ENCODE data around the gene SLC12A8. TPM values are rescaled to one million over a fixed set of nuclear protein-coding genes. Genes with fewer than 3 reads are reported as not detected.

Gene SLC12A8
- total RNA-seq, 1 experiment from 2014 or later: 30.7 TPM

GRCh38 chr3:125076464-125076863 lies 136.1 kb downstream of the SLC12A8 start:
- no peaks in the 10 kb centered on the region for H3K9me3 ChIP-seq (ENCODE audit: insufficient read depth, low read depth)
- peaks cover 23% of the 10 kb centered on the region for H3K4me1 ChIP-seq (replicated peaks; ENCODE audit: insufficient read depth)
- no peak overlapping the region for H3K4me3 ChIP-seq
- peaks cover 26% of the 10 kb centered on the region for H3F3A ChIP-seq (ENCODE audit: insufficient read depth, low read depth)
- ChIA-PET CTCF (no interaction called here), POLR2A (ENCODE audit: unreplicated experiment) (interaction anchor here (0.5 kb wide), 1 partner anchor 16 kb away, joined by 3 read pairs; no protein-coding TSS in a partner anchor)
- no TSS peak for BruUV-seq (replicated peaks)
- H4K20me1 ChIP-seq (ENCODE audit: insufficient read depth): no peaks in the 10 kb centered on the region
- no peaks in the 10 kb centered on the region for H3K36me3 ChIP-seq (ENCODE audit: low read depth)
- H3K9me2 ChIP-seq (ENCODE audit: insufficient read depth): no peaks in the 10 kb centered on the region
- no peak overlapping the region for H3K4me2 ChIP-seq
- no peak for DNase-seq
- H3K27ac ChIP-seq: no peak overlapping the region
- no peak overlapping the region for H2AFZ ChIP-seq
- H3K79me2 ChIP-seq (ENCODE audit: low read depth): no peaks in the 10 kb centered on the region
- intact Hi-C loops (cut with micrococcal nuclease; ENCODE audit: unreplicated experiment): no loop called here
- no peaks in the 10 kb centered on the region for H3K27me3 ChIP-seq (ENCODE audit: insufficient read depth, low read depth)
- TF ChIP-seq EZH2 (IDR thresholded peaks at IDR 0.05; ENCODE audit: low read depth): no peak

- Histone ChIP-seq H3K27ac (no peak overlapping the region), H3K4me3 (no peak overlapping the region), H3K9me3 (ENCODE audit: insufficient read depth, low read depth) (no peaks in the 10 kb centered on the region), H3K4me2 (no peak overlapping the region), H3K36me3 (ENCODE audit: low read depth) (no peaks in the 10 kb centered on the region), H3K79me2 (ENCODE audit: low read depth) (no peaks in the 10 kb centered on the region), H3F3A (ENCODE audit: insufficient read depth, low read depth) (peaks cover 25% of the 10 kb centered on the region), H3K4me1 (replicated peaks; ENCODE audit: insufficient read depth) (peaks cover 21% of the 10 kb centered on the region), H2AFZ (no peak overlapping the region), H4K20me1 (ENCODE audit: insufficient read depth) (no peaks in the 10 kb centered on the region), H3K9me2 (ENCODE audit: insufficient read depth) (no peaks in the 10 kb centered on the region), H3K27me3 (ENCODE audit: insufficient read depth, low read depth) (no peaks in the 10 kb centered on the region)
- TF ChIP-seq, protein P1, sequence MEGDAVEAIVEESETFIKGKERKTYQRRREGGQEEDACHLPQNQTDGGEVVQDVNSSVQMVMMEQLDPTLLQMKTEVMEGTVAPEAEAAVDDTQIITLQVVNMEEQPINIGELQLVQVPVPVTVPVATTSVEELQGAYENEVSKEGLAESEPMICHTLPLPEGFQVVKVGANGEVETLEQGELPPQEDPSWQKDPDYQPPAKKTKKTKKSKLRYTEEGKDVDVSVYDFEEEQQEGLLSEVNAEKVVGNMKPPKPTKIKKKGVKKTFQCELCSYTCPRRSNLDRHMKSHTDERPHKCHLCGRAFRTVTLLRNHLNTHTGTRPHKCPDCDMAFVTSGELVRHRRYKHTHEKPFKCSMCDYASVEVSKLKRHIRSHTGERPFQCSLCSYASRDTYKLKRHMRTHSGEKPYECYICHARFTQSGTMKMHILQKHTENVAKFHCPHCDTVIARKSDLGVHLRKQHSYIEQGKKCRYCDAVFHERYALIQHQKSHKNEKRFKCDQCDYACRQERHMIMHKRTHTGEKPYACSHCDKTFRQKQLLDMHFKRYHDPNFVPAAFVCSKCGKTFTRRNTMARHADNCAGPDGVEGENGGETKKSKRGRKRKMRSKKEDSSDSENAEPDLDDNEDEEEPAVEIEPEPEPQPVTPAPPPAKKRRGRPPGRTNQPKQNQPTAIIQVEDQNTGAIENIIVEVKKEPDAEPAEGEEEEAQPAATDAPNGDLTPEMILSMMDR (conservative IDR thresholded peaks at IDR 0.05): no peak
- TF ChIP-seq EZH2 (IDR thresholded peaks at IDR 0.05; ENCODE audit: low read depth): no peak
- ChIA-PET POLR2A (ENCODE audit: unreplicated experiment) (no interaction called here), CTCF (no interaction called here)
- intact Hi-C loops (cut with micrococcal nuclease; ENCODE audit: unreplicated experiment): no loop called here
- BruUV-seq (replicated peaks): no TSS peak
- DNase-seq: no peak
Observed at GRCh38 chr3:125075738-125076137, 136.8 kb downstream of the SLC12A8 start.

DNA sequence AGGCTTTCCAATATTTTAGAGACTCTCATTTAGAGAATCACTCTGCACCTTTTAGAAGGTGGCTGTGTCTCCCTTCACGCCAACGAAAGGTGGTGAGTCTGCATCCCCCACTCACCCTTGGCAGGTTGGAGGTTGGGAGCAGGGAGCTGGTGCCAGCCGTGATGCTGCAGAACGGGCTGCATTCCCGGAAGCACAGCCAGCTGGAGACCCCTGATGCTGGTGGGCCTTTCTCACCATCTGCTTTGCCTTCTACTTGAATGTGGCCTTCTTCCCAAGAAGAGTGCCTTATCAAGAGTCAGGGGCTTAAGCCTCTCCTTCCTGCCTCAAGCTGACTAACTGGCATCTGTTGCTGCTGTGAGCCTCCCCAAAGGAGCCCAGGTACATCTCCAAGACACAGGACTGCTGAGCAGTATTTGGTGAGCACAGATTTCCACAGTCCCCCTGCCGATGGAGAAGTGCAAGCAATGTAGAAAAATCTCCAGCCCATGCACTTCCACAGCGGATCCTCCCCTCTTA lies 139.1 kb downstream of the SLC12A8 start:
- no peak for DNase-seq
- no peaks in the 10 kb centered on the region for H3K9me3 ChIP-seq (ENCODE audit: insufficient read depth, low read depth)
- no peaks in the 10 kb centered on the region for H3K36me3 ChIP-seq (ENCODE audit: low read depth)
- H3K27me3 ChIP-seq (ENCODE audit: insufficient read depth, low read depth): no peaks in the 10 kb centered on the region
- BruUV-seq (replicated peaks): no TSS peak
- no peak overlapping the region for H3K4me3 ChIP-seq
- H3K9me2 ChIP-seq (ENCODE audit: insufficient read depth): no peaks in the 10 kb centered on the region
- no peaks in the 10 kb centered on the region for H4K20me1 ChIP-seq (ENCODE audit: insufficient read depth)
- 0 out of 2 replicates have a peak, but pooled peaks cover 4% of the 10 kb centered on the region for H3F3A ChIP-seq (ENCODE audit: insufficient read depth, low read depth)
- no peaks in the 10 kb centered on the region for H3K79me2 ChIP-seq (ENCODE audit: low read depth)
- TF ChIP-seq, protein P1 (conservative IDR thresholded peaks at IDR 0.05): no peak
- TF ChIP-seq EZH2 (IDR thresholded peaks at IDR 0.05; ENCODE audit: low read depth): no peak
- H3K4me2 ChIP-seq: no peak overlapping the region
- CTCF ChIA-PET: interaction anchor here (0.6 kb wide), 1 partner anchor 212 kb away, joined by 7 read pairs; no protein-coding TSS in a partner anchor
- intact Hi-C loops (cut with micrococcal nuclease; ENCODE audit: unreplicated experiment): no loop called here
- no peak overlapping the region for H2AFZ ChIP-seq
- no peaks in the 10 kb centered on the region for H3K4me1 ChIP-seq (replicated peaks; ENCODE audit: insufficient read depth)
- POLR2A ChIA-PET (ENCODE audit: unreplicated experiment): no interaction called here
- H3K27ac ChIP-seq: no peak overlapping the region

Measured in PC-9 (cell line).